Measurements from ENCODE around the gene EIF5. TPM values are rescaled to one million over a fixed set of nuclear protein-coding genes. Genes with fewer than 3 reads are reported as not detected.

Gene EIF5
- total and polyA plus RNA-seq, 2 of the 8 experiments (the other 6 are each of a cell fraction or from before 2014, with no cell fraction given): 179 to 323 TPM

- no peak for TF ChIP-seq EP300 (IDR thresholded peaks at IDR 0.05; ENCODE audit: borderline replicate concordance in 1 of 2, low read depth in 2 of 2, low read length in 2 of 2)
- no peak for TF ChIP-seq ATF2 (IDR thresholded peaks at IDR 0.05; ENCODE audit: low read length)
Measured at GRCh38 chr14:103315941-103316340, 18.1 kb upstream of the EIF5 start (continued).
